Lower lobe of right lung (tissue), 2 donors: ENCODE data around the gene TMPRSS3. TPM values are rescaled to one million over a fixed set of nuclear protein-coding genes. Genes with fewer than 3 reads are reported as not detected.
A peak's percentile ranks its signal among the peaks of the same experiment; 100 is the strongest.

Experiments
- ATAC-seq, 2 donors: fragments of 200-7000 bp; cut with Tn5 transposase; one replicate each; pipeline ENCODE4 v1.9.1; 2020 to 2022; ENCODE audit warnings: mild to moderate bottlenecking in 2 of 2, moderate library complexity in 2 of 2
- DNase-seq: peaks from one replicate; pipeline ENCODE4 v3.0.0-alpha.2; 2020
- H3K27ac ChIP-seq: fragments of 200-600 bp; one replicate; pipeline ENCODE4 v1.8.0; 2022
- H3K27me3 ChIP-seq: fragments of 200-600 bp; one replicate; pipeline ENCODE4 v1.8.0; 2022; ENCODE audit warnings: low read depth
- H3K36me3 ChIP-seq: fragments of 200-600 bp; one replicate; pipeline ENCODE4 v1.8.0; 2022; ENCODE audit warnings: mild to moderate bottlenecking
- H3K4me1 ChIP-seq: fragments of 200-600 bp; one replicate; pipeline ENCODE4 v1.8.0; 2022
- H3K4me3 ChIP-seq: fragments of 200-600 bp; one replicate; pipeline ENCODE4 v1.8.0; 2022; ENCODE audit warnings: mild to moderate bottlenecking
- H3K9me3 ChIP-seq: fragments of 200-600 bp; one replicate; pipeline ENCODE4 v1.8.0; 2022
- intact Hi-C: fragments of 100-400 bp; cut with DNase I; formaldehyde crosslinking; loops from one replicate; pipeline ENCODE4 v1.11.0; 2022
- total RNA-seq: library from RNA; stranded (reverse); fragmentation: NEBNext Ultra II Directional; extraction: Animal tissue kit (Norgen Biotek cat#: 25700); gene quantifications from one replicate; pipeline ENCODE4 v1.2.1, GENCODE V29; 2021
- TF ChIP-seq, protein P1 (sequence below): fragments of 200-600 bp; IDR thresholded peaks from one replicate; pipeline ENCODE4 v1.8.0; 2022; ENCODE audit warnings: antibody characterized with exemption, mild to moderate bottlenecking
- donor health status: DM: no; HTN: yes; CAD: no; lungs with severe emphysema.

Gene TMPRSS3
- total RNA-seq, 1 donor from 2014 or later: 3.8 TPM

DNA sequence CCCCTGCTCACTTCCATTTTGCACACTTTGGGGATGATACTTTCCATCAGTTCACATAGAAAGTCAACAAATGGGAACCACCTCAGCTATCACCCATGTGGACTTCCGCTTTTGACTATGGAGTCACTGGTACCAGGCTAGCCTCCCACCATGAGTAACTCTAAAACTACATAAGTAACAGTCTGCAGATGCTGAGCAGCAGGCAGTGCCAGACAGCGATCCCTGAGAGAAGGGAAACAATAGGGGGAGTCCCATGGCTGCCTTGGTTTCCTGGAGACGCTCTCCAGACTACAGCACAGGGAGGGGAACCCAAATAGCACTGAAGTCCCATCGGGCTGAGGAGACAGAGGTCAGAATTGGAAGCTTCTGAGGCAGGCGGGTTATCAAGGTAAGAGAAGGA, 42.2 kb downstream of the TMPRSS3 start:
- no peak for ATAC-seq
- Histone ChIP-seq H3K9me3 (no peaks in the 10 kb centered on the region), H3K27ac (no peak overlapping the region), H3K36me3 (no peaks in the 10 kb centered on the region), H3K27me3 (peaks cover 6% of the 10 kb centered on the region), H3K4me1 (no peaks in the 10 kb centered on the region), H3K4me3 (no peak overlapping the region)
- intact Hi-C loops: no loop called here
- TF ChIP-seq, protein P1, sequence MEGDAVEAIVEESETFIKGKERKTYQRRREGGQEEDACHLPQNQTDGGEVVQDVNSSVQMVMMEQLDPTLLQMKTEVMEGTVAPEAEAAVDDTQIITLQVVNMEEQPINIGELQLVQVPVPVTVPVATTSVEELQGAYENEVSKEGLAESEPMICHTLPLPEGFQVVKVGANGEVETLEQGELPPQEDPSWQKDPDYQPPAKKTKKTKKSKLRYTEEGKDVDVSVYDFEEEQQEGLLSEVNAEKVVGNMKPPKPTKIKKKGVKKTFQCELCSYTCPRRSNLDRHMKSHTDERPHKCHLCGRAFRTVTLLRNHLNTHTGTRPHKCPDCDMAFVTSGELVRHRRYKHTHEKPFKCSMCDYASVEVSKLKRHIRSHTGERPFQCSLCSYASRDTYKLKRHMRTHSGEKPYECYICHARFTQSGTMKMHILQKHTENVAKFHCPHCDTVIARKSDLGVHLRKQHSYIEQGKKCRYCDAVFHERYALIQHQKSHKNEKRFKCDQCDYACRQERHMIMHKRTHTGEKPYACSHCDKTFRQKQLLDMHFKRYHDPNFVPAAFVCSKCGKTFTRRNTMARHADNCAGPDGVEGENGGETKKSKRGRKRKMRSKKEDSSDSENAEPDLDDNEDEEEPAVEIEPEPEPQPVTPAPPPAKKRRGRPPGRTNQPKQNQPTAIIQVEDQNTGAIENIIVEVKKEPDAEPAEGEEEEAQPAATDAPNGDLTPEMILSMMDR: no peak
- DNase-seq: no peak

DNA sequence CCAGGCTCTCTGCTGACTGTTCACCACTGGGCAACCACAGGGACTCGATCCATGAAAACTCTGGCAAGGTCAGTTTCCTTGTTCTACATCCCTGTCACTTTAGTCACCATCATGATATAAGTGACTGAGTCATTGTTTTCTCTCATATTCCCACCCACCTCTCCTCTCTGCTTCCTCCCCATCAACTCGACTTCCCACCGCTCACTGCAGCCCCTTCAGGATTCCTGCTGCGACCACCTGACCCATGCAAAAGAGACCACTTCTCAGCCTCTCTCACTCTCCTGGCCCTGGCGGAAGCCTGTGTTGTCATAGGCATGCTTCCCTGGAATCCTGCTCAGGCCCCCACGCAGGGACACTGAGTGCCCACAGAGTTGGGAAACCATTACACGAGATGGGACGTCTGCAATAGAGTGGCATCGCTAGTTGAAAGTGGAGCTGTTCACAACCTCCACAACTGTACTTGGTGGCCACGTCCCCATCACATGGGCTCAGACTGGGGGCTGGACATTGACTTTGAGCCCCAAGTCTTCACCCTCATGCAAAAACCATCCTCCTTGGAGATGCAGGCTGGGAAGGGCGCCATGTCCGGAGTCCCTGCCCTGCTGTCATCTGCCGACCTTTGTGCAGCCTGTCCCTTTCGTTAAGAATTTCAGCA, 43.3 kb downstream of the TMPRSS3 start:
- ATAC-seq: no peak
- TF ChIP-seq, protein P1: no peak
- intact Hi-C loops: no loop called here
- Histone ChIP-seq H3K36me3 (no peaks in the 10 kb centered on the region), H3K4me3 (no peak overlapping the region), H3K9me3 (no peaks in the 10 kb centered on the region), H3K27me3 (peaks cover 7% of the 10 kb centered on the region), H3K4me1 (no peaks in the 10 kb centered on the region), H3K27ac (no peak overlapping the region)
- DNase-seq: no peak

DNA sequence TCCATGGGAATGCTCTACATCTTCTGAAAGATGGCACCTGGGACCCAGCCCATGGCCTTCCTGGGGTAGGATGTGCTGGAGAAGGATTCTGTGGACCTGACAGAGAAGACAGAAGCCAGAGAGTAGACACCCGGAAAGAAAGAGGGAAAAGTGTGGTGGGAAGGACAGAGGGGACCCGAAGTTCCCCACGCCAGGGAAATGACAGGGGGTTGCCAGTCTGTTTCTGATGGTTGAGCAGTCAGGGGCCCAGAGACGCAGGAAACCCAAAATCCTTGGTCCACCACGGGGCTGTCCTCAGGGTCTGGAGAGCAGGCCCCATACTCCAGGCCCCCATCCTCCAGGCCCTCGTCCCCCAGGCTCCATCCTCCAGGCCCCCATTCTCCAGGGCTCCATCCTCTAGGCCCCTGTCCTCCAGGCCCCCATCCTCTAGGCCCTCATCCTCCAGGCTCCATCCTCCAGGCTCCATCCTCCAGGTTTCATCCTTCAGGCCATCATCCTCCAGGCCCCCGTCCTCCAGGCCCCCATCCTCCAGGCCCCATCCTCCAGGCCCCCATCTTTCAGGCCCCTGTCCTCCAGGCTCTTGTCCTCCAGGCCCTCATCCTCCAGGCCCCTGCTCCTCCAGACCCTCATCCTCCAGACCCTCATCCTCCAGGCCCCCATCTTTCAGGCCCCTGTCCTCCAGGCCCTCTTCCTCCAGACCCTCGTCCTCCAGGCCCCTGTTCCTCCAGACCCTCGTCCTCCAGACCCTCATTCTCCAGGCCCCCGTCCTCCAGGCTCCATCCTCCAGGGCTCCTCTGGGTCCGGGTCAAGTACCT, 44.0 kb downstream of the TMPRSS3 start:
- Histone ChIP-seq H3K27me3 (peaks cover 6% of the 10 kb centered on the region), H3K9me3 (no peaks in the 10 kb centered on the region), H3K4me3 (no peak overlapping the region), H3K27ac (no peak overlapping the region), H3K4me1 (no peaks in the 10 kb centered on the region), H3K36me3 (no peaks in the 10 kb centered on the region)
- intact Hi-C loops: no loop called here
- TF ChIP-seq, protein P1: no peak
- DNase-seq: no peak
- peak in 1 of 2 donors; percentile 18 for ATAC-seq

DNA sequence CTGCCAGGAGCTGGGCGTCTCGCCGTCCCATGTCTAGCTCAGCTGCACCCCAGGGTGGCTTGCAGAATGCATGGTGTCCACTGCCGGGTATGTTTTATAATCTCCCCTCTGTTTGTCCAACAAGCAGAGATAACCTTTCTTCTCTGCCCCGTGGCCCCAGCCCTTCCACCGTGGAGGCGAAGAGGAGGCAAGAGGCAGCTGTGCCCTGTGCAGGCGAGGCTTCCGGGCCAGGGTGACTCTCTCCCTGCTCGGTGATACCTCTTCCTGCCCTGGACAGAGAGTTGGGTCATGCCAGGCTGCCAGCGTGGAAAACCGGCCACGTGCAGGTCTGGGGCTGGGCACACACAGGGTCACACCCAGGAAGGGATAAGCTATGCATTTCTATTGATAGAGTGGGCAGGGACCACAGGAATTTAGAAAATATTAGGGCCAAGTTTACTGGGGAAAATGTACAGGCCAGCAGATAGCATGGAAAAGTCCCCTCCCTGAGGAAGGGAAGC, 44.9 kb downstream of the TMPRSS3 start, which contains the start of gene TFF2:
Gene TFF2 (minus strand): TSS at position 68 of the 500 bp plus-strand sequence. CDS start 37 bp downstream, at position 31.
- Histone ChIP-seq H3K27ac (no peak within 1 kb of the TSS), H3K9me3 (no peaks in the 10 kb centered on the region), H3K4me3 (no peak within 1 kb of the TSS), H3K27me3 (peaks cover 5% of the 10 kb centered on the region), H3K4me1 (no peaks in the 10 kb centered on the region), H3K36me3 (no peaks in the 10 kb centered on the region)
- no peak for ATAC-seq
- intact Hi-C loops: no loop called here
- DNase-seq: no peak
- TF ChIP-seq, protein P1: no peak

DNA sequence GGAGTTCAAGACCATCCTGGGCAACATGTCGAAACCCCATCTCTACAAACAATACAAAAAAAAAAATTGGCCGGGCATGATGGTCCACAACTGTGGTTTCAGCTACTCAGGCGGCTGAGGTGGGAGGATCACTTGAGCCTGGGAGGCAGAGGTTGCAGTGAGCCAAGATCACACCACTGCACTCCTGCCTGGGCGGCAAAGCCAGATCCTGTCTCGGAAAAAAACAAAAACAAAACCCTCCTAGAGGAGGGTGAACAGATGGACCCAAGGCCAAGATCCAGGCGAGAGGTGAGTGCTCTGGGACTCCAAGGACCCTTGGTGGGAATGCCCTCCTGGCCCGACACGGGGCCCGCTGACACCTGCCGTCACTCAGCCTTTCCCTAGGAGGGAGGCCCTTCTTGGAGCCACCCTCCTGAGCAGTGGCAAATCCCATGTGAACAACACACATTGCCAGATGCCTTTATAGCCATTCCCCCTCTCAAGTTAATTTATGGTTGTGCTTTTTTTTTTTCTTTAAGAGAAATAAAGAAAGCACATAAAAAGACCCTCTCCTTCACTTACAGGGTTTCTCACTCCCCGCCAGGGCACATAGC, 45.4 kb downstream of the TMPRSS3 start:
- intact Hi-C loops: no loop called here
- H3K9me3 ChIP-seq: no peaks in the 10 kb centered on the region
- TF ChIP-seq, protein P1: no peak
- H3K27ac ChIP-seq: no peak overlapping the region
- DNase-seq (no peak), ATAC-seq (no peak)
- peaks cover 5% of the 10 kb centered on the region for H3K27me3 ChIP-seq
- H3K4me1 ChIP-seq: no peaks in the 10 kb centered on the region
- H3K36me3 ChIP-seq: no peaks in the 10 kb centered on the region
- no peak overlapping the region for H3K4me3 ChIP-seq
